HS-27A (cell line): ENCODE measurements around the gene PCDH1.

Source experiments
- DNase-seq: peaks from one replicate; pipeline ENCODE4 v3.0.0-alpha.2; 2012; ENCODE audit warnings: low read depth, missing footprints

Gene PCDH1

GRCh38 chr5:141873933-141874261 lies 4.3 kb downstream of the PCDH1 start:
- no peak for DNase-seq

GRCh38 chr5:141872496-141873356 lies 5.5 kb downstream of the PCDH1 start:
- DNase-seq = no peak

- DNase-seq = no peak
These were observed 6.3 kb downstream of the PCDH1 start for GRCh38 chr5:141871870-141872269.

- no peak for DNase-seq
These were observed 7.3 kb downstream of the PCDH1 start for GRCh38 chr5:141870871-141871270.

- DNase-seq = no peak
These were observed 8.0 kb downstream of the PCDH1 start for GRCh38 chr5:141870228-141870627.

GRCh38 chr5:141869514-141869913 lies 8.7 kb downstream of the PCDH1 start:
- no peak for DNase-seq

- DNase-seq = no peak
These were observed 9.2 kb downstream of the PCDH1 start for GRCh38 chr5:141869040-141869439.

GRCh38 chr5:141868541-141868940 lies 9.7 kb downstream of the PCDH1 start:
- DNase-seq = no peak

GRCh38 chr5:141867651-141868050 lies 10.6 kb downstream of the PCDH1 start:
- no peak for DNase-seq

- DNase-seq = no peak
These were observed 11.1 kb downstream of the PCDH1 start for GRCh38 chr5:141867139-141867538.

- DNase-seq = no peak
These were observed 12.1 kb downstream of the PCDH1 start for GRCh38 chr5:141866096-141866495.

GRCh38 chr5:141865406-141865805 lies 12.8 kb downstream of the PCDH1 start:
- no peak for DNase-seq

- DNase-seq = no peak
These were observed 13.5 kb downstream of the PCDH1 start for GRCh38 chr5:141864371-141865370.

GRCh38 chr5:141863569-141864178 lies 14.5 kb downstream of the PCDH1 start:
- no peak for DNase-seq

- no peak for DNase-seq
These were observed 15.2 kb downstream of the PCDH1 start for GRCh38 chr5:141862936-141863543.

GRCh38 chr5:141861194-141861593 lies 17.0 kb downstream of the PCDH1 start:
- no peak for DNase-seq

GRCh38 chr5:141858079-141858765 lies 20.0 kb downstream of the PCDH1 start:
- no peak for DNase-seq

GRCh38 chr5:141857226-141857625 lies 21.0 kb downstream of the PCDH1 start:
- no peak for DNase-seq

GRCh38 chr5:141856037-141856790 lies 22.0 kb downstream of the PCDH1 start:
- no peak for DNase-seq

- DNase-seq = no peak
These were observed 22.8 kb downstream of the PCDH1 start for GRCh38 chr5:141855265-141856036.
